ENCODE measurements around the gene MAN2B2.

The MAN2B2 gene

DNA sequence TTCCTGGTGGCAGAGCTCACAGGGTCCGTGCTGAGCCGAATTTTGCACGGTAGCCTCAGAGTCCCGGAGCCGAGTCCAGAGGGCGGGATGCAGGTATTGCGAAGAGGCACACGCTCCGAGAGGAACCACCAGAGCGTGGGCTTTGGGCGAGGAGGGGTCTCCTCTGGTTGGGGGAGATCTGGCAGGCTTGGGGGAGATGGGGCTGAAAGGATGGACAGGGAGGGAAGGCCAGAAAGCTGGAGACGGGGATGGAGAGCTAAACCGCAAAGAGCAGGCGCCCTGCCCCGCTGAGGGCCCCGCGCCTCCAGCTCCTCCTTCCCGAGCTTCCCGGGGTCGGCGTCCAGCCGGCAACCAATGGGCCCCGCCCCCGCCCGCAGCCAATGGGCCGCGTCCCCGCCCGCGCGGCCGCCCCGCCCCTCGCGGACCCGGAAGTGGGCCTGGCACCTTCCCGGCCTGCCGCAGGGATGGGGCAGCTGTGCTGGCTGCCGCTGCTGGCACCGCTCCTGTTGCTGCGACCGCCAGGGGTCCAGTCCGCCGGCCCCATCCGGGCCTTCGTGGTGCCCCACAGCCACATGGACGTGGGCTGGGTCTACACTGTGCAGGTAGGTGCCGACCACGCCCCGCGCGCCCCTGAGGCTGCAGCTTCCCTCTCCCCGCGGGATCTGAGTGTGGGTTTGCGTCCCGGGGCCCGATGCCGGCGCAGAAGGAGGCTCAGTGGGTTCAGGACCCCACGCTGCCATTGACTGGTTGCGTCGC, at the start of gene MAN2B2:
TSS of gene MAN2B2 (plus strand) at position 443 of the 756 bp plus-strand sequence. CDS start at position 465, 22 bp downstream.
- DNase-seq = peak; percentile 85 to 97 (median 93)

GRCh38 chr4:6525474-6525873, 49.5 kb upstream of the MAN2B2 start:
- DNase-seq = no peak

DNA sequence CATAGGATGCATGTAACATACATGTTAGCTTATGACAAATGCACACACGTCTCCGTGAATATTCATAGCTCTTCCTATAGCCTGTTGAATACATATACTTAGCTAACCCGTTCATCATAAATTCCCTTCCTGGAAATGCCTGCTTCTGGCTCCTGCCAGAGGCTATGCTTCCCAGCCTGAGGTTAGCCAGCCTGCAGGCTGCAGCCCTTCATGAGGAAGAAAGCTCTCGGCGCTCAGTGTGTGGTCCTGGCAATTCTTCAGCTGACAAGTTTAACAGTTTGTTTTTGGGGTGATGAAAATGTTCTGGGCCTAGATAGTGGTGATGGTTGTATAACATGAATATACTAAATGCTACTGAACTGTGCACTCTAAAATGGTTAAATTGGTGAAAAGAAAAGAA, 48.8 kb upstream of the MAN2B2 start:
- DNase-seq = no peak

DNA sequence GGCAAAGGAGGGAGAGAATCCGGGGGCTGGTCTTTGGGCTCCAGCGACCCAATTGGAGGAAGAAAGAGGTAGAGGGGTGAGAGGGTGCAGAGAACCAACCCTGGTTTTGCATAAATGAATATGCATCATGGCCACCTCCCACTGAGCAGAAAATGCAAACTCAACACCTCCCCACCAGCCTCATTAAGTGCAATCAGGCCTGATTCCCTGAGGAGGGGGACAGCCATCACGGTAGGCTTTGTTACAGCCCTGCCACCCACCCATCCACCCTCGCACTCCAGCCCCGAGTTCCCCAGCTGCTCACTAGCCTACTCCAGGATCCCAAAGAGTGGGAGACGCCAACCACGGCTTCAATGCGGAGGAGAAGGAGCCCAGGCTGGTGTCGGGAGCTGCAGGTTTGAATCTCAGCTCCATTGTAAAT, 48.3 kb upstream of the MAN2B2 start:
- DNase-seq = no peak

DNA sequence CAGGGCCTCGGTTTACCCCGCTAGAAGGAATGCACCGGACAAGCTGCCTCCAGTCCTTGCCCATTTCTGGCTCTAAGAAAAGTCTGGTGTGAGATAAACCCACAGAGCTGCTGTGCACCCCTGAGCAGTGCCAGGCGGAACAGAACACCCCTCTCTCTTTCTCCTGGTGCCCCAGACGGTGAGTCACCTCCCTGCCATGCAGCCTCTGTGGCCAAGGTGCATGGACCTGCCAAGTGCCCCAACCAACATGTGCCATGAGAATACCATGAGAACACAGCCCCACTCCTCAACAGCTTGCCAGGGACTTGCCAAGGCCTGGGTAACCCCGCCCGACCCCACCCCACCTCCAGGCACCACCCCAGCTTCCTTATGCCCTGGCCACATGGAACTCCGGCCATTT, 47.7 kb upstream of the MAN2B2 start:
- DNase-seq = no peak

GRCh38 chr4:6527683-6528595, 47.0 kb upstream of the MAN2B2 start:
- no peak for DNase-seq

DNA sequence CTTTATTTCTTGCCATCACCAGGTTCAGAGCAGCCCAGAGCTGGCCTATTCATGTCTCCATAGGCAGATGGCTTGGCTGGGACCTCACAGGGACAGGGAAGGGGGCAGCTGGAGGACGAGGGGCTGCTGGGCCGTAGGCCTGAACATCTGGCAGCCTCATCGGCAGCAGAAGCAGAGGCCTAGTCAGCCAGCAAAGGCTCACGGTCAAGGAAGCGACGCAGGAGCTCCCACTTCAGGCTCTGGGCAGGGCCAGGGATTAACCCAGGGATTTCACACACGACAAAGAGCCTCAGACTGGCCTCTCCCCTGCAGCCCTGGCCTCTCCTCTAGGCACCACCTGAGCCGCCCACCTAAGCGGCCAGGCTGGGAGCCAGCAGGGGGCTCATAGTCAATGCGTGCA, 46.0 kb upstream of the MAN2B2 start:
- DNase-seq = no peak

GRCh38 chr4:6530301-6530700, 44.7 kb upstream of the MAN2B2 start:
- no peak for DNase-seq

DNA sequence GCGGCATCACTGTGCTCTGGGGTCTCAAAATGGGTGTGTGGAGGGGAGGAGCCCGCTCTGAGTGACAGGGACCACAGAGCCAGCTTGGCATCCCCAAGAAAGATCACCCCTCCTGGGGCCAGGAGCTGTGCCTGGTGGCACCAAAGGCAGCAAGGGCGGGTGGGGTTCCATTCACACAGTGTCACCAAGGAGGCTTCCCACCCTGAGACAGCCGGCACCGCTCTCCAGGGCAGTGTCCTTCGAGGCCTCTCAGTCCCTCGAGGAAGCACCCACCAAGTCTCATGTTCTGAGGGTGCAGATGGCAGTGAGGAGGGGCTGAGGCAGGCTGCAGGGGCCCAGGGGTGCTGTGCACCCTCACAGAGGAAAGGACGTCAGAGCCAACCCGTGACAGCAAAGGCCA, 44.0 kb upstream of the MAN2B2 start:
- DNase-seq = no peak

DNA sequence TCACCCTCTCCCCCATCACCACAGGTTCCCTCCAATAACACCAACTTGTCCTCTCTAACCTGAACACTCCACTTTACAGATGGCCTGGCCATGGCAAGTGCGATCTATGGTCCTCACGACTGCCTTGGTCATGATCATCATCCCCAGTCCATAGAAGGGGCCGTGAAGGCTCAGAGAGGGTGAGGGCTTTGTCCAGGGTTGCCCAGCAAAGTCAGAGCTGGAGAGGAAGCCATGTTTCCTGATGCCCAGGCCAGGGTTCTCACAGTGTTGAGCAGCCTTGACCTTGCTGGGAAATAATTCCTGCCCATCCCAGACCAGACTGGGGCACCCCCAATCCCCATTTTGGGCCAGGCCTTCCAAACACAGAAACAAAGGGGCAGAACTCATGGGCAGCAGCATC, 42.9 kb upstream of the MAN2B2 start:
- no peak for DNase-seq

DNA sequence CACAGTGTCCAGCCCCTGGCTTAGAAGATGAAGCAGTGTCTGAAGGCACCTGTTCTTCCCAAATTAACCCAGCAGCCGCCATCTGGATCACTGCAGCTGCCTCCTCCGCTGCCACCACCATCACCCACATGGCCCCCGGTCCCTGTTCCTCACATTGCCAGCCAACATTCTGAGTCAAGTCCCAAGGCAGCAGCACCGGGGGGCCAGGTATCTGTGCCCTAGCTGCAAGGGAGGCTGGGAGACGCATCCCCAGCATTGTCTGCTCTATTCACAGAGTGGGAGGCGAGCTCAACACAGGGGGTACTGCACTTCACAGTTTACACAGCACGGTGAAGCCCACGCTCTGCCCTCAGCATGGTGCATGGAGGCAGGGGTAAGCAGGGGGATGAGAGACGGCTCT, 42.3 kb upstream of the MAN2B2 start:
- no peak for DNase-seq

GRCh38 chr4:6534050-6534449, 40.9 kb upstream of the MAN2B2 start:
- no peak for DNase-seq

GRCh38 chr4:6534618-6535328, 40.2 kb upstream of the MAN2B2 start:
- DNase-seq = no peak

GRCh38 chr4:6535329-6535692, 39.7 kb upstream of the MAN2B2 start:
- no peak for DNase-seq

DNA sequence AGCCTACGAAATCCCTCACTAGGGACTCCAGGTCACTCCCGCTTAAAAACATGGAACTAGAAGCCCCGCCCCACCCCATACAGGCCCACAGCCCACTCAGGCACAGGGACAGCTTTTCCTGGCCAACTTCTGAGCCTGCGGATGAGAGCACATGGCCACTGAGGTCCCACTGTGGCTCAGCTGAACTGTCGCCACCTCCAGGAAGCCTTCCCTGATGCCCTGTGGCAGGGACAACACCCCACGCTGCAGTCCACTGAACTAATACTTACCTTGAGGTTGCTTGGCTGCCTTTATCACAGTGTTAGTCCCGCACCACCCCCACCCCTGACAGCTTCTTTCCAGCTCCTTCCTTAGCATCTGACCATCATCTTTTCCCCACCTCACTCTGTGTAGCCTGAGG, 39.3 kb upstream of the MAN2B2 start:
- no peak for DNase-seq

- DNase-seq = no peak
These were observed 36.9 kb upstream of the MAN2B2 start for GRCh38 chr4:6538111-6538510.

GRCh38 chr4:6538575-6538974, 36.4 kb upstream of the MAN2B2 start:
- no peak for DNase-seq

GRCh38 chr4:6539009-6539764, 35.8 kb upstream of the MAN2B2 start:
- DNase-seq = no peak

DNA sequence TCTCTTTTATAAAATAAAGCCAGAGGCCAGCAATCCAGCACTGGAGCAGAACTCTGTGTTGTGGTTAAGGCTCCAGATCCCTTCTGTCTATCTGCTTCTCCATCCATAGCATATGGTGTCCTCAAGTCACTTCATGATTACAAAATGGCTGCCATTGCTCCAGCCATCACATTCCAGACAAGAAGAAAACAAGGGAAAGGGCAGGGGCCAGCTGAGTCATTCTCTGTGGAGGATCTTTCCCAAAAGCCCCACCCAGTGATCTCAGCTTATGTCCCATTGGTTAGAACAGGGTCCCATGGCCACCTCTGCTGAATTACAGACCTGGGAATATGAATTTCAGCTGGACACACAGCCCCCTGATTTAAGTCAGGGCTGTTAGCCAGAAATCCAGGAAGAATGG, 34.1 kb upstream of the MAN2B2 start:
- DNase-seq = no peak

GRCh38 chr4:6541789-6542188, 33.2 kb upstream of the MAN2B2 start:
- DNase-seq = no peak

- DNase-seq = no peak
These were observed 32.0 kb upstream of the MAN2B2 start for GRCh38 chr4:6542951-6543350.

DNA sequence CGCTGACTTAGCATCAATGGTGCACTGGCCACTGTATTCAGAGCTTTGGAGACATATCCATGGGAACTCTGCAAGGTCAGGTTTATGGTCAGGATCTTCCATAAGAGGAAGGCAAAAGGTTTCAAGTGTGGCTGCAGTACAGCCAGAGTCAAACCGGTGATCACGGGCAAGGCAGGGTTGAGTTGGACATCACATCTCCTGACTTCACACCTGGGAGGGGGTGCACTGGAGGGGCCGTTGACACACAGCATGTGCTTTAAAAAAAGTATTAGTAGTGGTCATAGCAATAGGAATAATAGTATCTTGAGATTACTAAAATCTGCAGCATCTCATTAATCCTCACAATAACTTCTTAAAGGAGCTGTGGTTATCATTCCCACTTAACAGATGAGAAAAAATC, 28.9 kb upstream of the MAN2B2 start:
- no peak for DNase-seq

Measured in suppressor macrophage treated with lipopolysaccharide for 1 hour (primary cell).